Myocyte (in vitro differentiated cells): ENCODE results near the gene TBCD. TPM values are rescaled to one million over a fixed set of nuclear protein-coding genes. Genes with fewer than 3 reads are reported as not detected.

Experiments used
- DNase-seq: peaks from one replicate; pipeline ENCODE4 v3.0.0-alpha.2; 2012; ENCODE audit warnings: low read depth
- total RNA-seq: library from RNA; depleted of rRNA; stranded (reverse); fragments of >200 nt; gene quantifications from 2 replicates; pipeline ENCODE4 v1.2.3, GENCODE V29; 2014

The TBCD gene
- total RNA-seq, 1 donor from 2014 or later, result 25.4 TPM

- DNase-seq, result no peak
These were observed 147.2 kb downstream of the TBCD start for GRCh38 chr17:82898976-82899514.

- DNase-seq, result no peak
These were observed 148.1 kb downstream of the TBCD start for GRCh38 chr17:82899941-82900340.

- DNase-seq, result peak; percentile 44
These were observed 148.9 kb downstream of the TBCD start for GRCh38 chr17:82900741-82901140.

- DNase-seq, result no peak
These were observed 149.5 kb downstream of the TBCD start for GRCh38 chr17:82901356-82901755.

- DNase-seq, result no peak
These were observed 150.0 kb downstream of the TBCD start for GRCh38 chr17:82901856-82902255.

- DNase-seq, result peak; percentile 86
These were observed 151.4 kb downstream of the TBCD start for GRCh38 chr17:82902972-82903874.

GRCh38 chr17:82905130-82905529, 153.3 kb downstream of the TBCD start:
- no peak for DNase-seq

- no peak for DNase-seq
These were observed 156.1 kb downstream of the TBCD start for GRCh38 chr17:82907797-82908542.

GRCh38 chr17:82908543-82909160, 156.8 kb downstream of the TBCD start:
- no peak for DNase-seq

- no peak for DNase-seq
These were observed 157.5 kb downstream of the TBCD start for GRCh38 chr17:82909322-82909904.

GRCh38 chr17:82910041-82910481, 158.2 kb downstream of the TBCD start:
- DNase-seq, result no peak

- no peak for DNase-seq
These were observed 158.9 kb downstream of the TBCD start for GRCh38 chr17:82910770-82911169.

GRCh38 chr17:82911822-82912221, 160.0 kb downstream of the TBCD start:
- DNase-seq, result no peak

- no peak for DNase-seq
These were observed 160.7 kb downstream of the TBCD start for GRCh38 chr17:82912484-82913089.

GRCh38 chr17:82913304-82914043, 161.6 kb downstream of the TBCD start:
- peak; percentile 25 for DNase-seq

GRCh38 chr17:82914375-82914774, 162.5 kb downstream of the TBCD start:
- peak; percentile 17 for DNase-seq

- DNase-seq, result no peak
These were observed 163.3 kb downstream of the TBCD start for GRCh38 chr17:82915010-82915756.

GRCh38 chr17:82915757-82916027, 163.8 kb downstream of the TBCD start:
- no peak for DNase-seq

GRCh38 chr17:82917699-82918345, 166.0 kb downstream of the TBCD start:
- DNase-seq, result no peak
